ENCODE measurements around the gene FRMPD2.

DNA sequence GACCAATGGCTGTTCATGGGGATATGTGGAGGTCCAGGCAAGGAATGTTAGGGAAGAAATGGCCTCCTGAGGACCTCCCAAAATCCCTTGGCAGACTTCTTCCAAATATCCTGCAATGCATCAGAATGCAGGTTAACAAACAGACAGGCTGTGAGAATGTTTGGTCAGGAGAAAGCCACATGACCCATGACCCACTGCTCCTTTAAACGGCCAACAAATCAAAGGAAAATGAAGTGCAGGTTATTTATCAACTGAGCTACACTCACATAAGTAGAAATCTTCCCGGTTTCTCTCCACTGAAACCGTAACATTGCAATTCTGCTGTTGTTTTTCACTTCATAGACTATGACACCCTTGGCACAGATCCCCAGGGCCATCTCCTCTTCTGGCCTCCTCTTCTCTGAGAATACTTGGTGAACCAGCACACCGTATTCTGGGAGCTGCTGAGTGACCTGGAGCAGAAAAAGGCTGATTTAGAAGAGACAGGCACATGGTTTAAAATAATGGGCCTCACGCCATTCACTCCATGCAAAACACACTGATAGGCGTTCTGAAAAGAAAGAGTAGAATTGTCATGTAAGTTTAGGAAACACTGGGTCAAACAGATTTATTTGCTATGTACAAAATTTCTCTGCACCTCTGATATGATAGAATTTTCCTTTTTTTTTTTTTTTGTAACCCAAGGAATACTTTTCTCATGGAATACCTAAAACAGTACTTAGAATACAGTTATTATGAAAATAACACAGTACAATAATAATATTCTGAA, 67.8 kb downstream of the FRMPD2 start:
- TF ChIP-seq EZH2phosphoT487 (IDR thresholded peaks at IDR 0.05; ENCODE audit: insufficient read depth, low read depth) (no peak), EZH2 (IDR thresholded peaks at IDR 0.05; ENCODE audit: insufficient read depth, poor library complexity, severe bottlenecking) (no peak)
